ENCODE measurements around the gene IRF2BP2.

Gene IRF2BP2

DNA sequence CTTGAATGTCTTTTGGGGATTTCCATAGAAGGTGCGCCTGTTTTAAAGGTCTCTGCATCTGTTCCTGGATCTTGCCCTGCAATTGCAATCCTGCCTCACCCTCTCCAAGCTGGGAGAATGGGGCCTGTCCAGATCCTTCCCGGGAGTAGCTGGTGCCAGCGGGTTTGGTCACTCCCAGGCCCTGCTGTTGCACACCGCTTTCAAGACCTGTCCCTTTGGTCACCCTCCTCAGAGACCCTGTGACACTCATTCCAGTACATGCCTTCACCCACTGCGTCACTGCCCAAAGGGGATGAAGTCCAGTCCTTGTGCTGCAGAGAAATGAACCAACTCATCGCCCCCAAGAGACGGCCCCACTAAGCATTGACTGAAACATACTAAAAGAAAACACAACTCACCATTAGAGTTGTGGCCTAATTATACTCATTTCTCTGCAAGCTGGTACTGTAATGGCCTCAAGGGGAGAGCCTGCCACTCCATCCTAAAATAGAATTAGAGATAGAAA is 1.9 kb upstream of the IRF2BP2 start:
- Histone ChIP-seq H3K79me2 (ENCODE audit: insufficient read depth, low read length) (peaks cover 15% of the 10 kb centered on the region), H4K20me1 (ENCODE audit: low read depth, low read length) (no peaks in the 10 kb centered on the region), H2AFZ (ENCODE audit: low read depth, low read length, severe bottlenecking) (no peak overlapping the region), H3K27ac (ENCODE audit: low read depth, low read length) (peak overlapping the region; percentile 85), H3K9ac (ENCODE audit: low read length) (peak overlapping the region; percentile 64), H3K4me2 (ENCODE audit: low read depth, low read length, poor library complexity, severe bottlenecking) (peak overlapping the region; percentile 92), H3K36me3 (ENCODE audit: low read length) (peaks cover under 1% of the 10 kb centered on the region; the same call in 1 of the 2 replicates), H3K9me3 (ENCODE audit: insufficient read depth, low read length) (no peaks in the 10 kb centered on the region), H3F3A (ENCODE audit: insufficient read depth) (peaks cover 24% of the 10 kb centered on the region), H3K27me3 (ENCODE audit: low read length) (no peaks in the 10 kb centered on the region), H3K4me3 (ENCODE audit: insufficient read depth, low read length, poor library complexity, severe bottlenecking) (peak overlapping the region; percentile 61), H3K9me2 (replicated peaks; ENCODE audit: insufficient read depth, low read length) (no peaks in the 10 kb centered on the region)
- TF ChIP-seq, protein P1, sequence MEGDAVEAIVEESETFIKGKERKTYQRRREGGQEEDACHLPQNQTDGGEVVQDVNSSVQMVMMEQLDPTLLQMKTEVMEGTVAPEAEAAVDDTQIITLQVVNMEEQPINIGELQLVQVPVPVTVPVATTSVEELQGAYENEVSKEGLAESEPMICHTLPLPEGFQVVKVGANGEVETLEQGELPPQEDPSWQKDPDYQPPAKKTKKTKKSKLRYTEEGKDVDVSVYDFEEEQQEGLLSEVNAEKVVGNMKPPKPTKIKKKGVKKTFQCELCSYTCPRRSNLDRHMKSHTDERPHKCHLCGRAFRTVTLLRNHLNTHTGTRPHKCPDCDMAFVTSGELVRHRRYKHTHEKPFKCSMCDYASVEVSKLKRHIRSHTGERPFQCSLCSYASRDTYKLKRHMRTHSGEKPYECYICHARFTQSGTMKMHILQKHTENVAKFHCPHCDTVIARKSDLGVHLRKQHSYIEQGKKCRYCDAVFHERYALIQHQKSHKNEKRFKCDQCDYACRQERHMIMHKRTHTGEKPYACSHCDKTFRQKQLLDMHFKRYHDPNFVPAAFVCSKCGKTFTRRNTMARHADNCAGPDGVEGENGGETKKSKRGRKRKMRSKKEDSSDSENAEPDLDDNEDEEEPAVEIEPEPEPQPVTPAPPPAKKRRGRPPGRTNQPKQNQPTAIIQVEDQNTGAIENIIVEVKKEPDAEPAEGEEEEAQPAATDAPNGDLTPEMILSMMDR (IDR thresholded peaks at IDR 0.05; ENCODE audit: insufficient read depth, low read length, poor library complexity, severe bottlenecking) = no peak

DNA sequence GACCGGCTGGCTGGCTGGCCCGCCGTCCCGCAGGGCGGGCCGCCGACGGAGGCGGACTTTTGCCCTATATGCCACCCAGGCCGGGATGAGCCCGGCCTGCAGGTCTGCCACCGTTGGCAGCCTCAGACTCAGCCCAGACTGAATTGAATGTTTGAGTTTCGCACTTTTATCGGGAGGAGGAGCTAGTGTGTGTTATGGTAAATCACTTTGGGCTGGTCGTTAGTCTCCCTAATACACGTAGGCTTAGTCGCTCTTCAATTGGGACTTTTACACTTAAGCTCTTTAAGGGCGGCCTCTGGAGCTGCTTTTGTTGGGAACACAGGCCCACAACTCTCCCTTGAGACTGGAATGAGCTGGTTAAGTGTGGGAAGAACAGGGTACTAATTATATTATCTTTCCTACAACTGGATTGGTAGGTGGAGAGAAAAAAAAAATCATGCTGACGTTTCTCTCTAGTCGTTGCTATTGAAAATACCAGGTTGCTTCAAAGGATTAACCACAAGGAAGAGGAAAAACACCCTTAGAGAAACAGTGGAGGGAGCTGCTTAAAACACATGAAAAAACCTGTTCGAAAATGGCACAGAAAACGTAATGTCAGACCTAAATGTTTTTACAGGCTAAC is 1.4 kb upstream of the IRF2BP2 start:
- Histone ChIP-seq H3K9me3 (ENCODE audit: insufficient read depth, low read length) (no peaks in the 10 kb centered on the region), H3K79me2 (ENCODE audit: insufficient read depth, low read length) (peaks cover 20% of the 10 kb centered on the region), H3K9ac (ENCODE audit: low read length) (peak overlapping the region; percentile 64), H3K4me2 (ENCODE audit: low read depth, low read length, poor library complexity, severe bottlenecking) (peak overlapping the region; percentile 92), H3K4me3 (ENCODE audit: insufficient read depth, low read length, poor library complexity, severe bottlenecking) (peak overlapping the region; percentile 61), H3F3A (ENCODE audit: insufficient read depth) (peaks cover 30% of the 10 kb centered on the region), H3K36me3 (ENCODE audit: low read length) (peaks cover 6% of the 10 kb centered on the region; the same call in 1 of the 2 replicates), H3K27ac (ENCODE audit: low read depth, low read length) (peak overlapping the region; percentile 85), H2AFZ (ENCODE audit: low read depth, low read length, severe bottlenecking) (peak overlapping the region; percentile 10), H4K20me1 (ENCODE audit: low read depth, low read length) (no peaks in the 10 kb centered on the region), H3K9me2 (replicated peaks; ENCODE audit: insufficient read depth, low read length) (no peaks in the 10 kb centered on the region), H3K27me3 (ENCODE audit: low read length) (no peaks in the 10 kb centered on the region)
- TF ChIP-seq EZH2phosphoT487 (conservative IDR thresholded peaks at IDR 0.05; ENCODE audit: low read length) = no peak
- TF ChIP-seq, protein P1 (IDR thresholded peaks at IDR 0.05; ENCODE audit: insufficient read depth, low read length, poor library complexity, severe bottlenecking) = no peak

DNA sequence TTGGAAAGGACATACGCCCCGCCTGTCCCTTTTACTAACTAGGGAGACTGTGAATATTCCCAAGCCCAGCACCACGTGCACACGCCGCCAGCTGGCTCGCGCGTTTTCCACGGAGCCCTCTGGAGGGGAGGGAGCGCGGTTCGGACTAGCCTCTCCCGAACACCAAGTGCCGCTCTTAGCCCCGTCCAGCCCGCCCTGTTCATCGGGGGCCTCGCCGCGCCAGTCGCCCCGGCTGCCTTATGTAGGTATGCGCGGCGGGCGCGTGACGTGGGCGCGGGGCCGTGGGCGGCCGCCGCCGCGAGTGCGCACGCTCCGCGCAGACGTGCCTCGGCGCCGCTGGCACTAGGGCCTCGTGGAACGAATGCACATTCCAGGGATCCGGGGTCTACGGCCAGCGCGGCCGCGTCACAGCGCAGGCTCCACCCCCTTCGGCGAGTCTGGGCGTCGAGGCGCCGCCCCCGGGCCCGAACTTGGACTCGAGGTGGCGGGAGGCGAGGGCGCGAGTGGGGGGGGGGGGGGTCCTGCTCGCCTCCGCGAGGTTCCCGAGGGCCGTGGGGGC is 767 bp upstream of the IRF2BP2 start:
- H3F3A ChIP-seq (ENCODE audit: insufficient read depth) = peaks cover 35% of the 10 kb centered on the region
- TF ChIP-seq, protein P1 (IDR thresholded peaks at IDR 0.05; ENCODE audit: insufficient read depth, low read length, poor library complexity, severe bottlenecking) = no peak
- no peak for TF ChIP-seq EZH2phosphoT487 (conservative IDR thresholded peaks at IDR 0.05; ENCODE audit: low read length)
- H3K27ac ChIP-seq (ENCODE audit: low read depth, low read length) = peak overlapping the region; percentile 85
- H2AFZ ChIP-seq (ENCODE audit: low read depth, low read length, severe bottlenecking) = peak overlapping the region; percentile 15
- peak overlapping the region; percentile 61 for H3K4me3 ChIP-seq (ENCODE audit: insufficient read depth, low read length, poor library complexity, severe bottlenecking)
- H3K9ac ChIP-seq (ENCODE audit: low read length) = peak overlapping the region; percentile 64
- H3K27me3 ChIP-seq (ENCODE audit: low read length) = no peaks in the 10 kb centered on the region
- peaks cover 26% of the 10 kb centered on the region for H3K79me2 ChIP-seq (ENCODE audit: insufficient read depth, low read length)
- no peaks in the 10 kb centered on the region for H4K20me1 ChIP-seq (ENCODE audit: low read depth, low read length)
- peaks cover 7% of the 10 kb centered on the region; the same call in 1 of the 2 replicates for H3K36me3 ChIP-seq (ENCODE audit: low read length)
- no peaks in the 10 kb centered on the region for H3K9me2 ChIP-seq (replicated peaks; ENCODE audit: insufficient read depth, low read length)
- H3K4me2 ChIP-seq (ENCODE audit: low read depth, low read length, poor library complexity, severe bottlenecking) = peak overlapping the region; percentile 92
- H3K9me3 ChIP-seq (ENCODE audit: insufficient read depth, low read length) = no peaks in the 10 kb centered on the region
